NCI-H1105 (cell line): ENCODE results near the gene EHD3.

Experiments
- DNase-seq: peaks from one replicate; lab custom pipeline; 2025; lab: John Stamatoyannopoulos, UW

Gene EHD3

DNA sequence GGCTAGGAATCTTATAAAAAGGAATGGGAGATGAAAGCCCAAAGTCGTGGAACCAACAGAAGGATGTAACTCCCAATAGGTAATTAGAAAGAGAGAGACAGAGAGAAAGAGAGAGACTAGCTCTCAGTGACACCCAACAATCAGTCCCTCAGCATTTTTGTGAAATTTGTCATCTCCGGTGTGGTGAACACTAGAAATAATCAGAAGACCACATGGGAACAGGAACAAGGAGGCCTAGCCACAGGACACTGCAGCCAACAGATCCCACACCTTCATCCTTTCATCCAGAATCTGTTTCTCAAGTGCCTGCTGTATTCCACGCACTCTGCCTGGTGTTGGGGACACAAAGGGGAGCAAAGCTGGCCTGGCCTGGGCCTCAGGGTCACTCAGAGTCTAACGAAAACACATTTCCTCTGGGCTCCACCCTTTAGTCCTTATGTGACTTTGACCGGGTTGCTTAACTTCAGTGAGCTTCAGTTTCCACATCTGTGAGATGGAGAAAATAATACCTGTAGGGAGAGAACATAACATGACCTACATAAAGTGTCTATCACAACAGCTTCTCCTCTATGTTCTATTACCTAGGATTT lies 53.1 kb downstream of the EHD3 start:
- DNase-seq, result no peak

DNA sequence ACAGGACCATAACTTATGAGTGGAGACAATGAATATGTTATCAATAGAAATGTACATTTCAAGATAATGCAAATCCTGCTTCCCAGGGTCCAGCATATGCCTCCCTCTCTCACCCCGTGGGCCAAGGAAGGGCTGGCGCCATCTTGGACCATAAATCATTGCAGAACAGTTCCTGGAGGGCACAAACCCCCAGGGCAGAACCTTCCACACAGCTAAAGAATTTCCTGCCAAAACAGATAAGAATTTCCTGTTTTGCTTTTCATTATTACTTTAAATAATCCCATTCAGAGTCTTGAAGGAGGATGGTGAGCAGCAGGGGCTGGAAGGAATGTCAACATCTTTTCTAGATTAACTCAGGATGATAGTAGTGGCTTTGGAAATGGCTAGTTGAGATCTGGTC lies 53.7 kb downstream of the EHD3 start:
- DNase-seq, result no peak

DNA sequence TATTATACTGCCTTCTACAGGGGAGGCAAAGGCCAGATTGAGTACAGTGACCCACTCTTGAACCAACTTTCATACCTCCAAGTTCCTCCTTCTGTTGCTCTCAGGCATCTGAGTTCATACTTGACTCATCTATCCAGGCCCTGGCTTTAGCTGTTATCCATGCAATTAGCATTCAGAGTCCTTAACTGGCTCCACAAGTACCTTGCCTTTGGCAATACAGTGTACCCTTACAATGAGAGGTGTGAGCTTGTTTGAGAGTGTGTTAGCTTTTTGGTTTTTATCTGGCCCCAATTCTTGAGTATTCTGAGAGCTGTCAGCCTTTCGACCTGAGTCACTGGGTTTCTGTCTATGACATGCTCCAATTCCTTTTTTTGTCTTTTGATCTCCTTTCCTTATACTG lies 60.2 kb downstream of the EHD3 start:
- no peak for DNase-seq

DNA sequence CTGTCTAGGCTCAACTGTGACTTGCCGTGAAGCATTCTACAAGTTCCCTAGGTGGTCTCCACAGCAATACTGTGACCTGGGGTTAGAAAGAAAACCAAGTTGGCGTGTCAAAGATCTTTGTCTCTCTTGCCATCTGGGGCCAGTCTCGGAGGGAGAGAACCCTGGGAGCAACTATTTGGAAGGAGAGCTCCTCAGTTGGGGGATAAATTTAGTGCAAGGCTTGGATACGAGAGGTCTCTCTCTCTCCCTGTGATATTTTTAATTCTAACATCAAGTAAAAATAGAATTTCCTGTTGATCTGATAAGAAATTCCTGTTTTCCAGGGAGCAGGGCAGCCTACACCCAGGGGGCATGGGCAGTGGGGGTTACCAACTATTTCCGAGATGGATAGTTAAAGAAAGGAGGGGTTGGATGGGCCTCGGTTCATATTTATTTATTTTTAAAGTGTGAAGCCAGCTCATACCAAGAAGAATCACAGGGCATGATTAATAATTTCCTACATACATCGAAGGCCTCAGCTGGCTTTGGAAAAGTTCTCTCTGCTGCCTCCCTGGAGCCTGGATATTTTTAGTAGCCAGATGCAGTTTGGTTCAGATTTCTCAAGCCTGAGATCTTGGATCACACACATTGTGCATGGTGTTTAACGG lies 62.8 kb downstream of the EHD3 start:
- DNase-seq, result no peak

- DNase-seq, result no peak
Measured at GRCh38 chr2:31297751-31298150, 63.8 kb downstream of the EHD3 start.

DNA sequence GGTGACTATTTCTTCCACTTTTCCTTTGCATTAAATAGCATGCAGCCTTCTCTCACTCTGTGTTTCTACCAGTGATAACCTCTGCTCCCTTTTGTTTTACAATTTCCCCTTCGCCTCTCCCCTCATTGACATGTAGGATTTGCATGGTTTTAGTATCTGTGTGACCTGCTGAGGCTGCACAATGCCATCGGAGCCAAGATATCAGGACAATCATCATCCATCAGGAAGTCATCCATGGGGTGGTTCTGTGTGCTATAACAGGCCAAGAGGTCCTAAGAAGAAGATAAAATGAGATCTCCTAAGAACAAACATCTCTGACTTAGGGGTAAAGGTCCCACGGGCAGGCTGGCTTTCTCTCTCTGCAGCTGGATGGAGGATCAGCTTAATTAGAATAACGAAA lies 65.6 kb downstream of the EHD3 start:
- DNase-seq, result no peak

DNA sequence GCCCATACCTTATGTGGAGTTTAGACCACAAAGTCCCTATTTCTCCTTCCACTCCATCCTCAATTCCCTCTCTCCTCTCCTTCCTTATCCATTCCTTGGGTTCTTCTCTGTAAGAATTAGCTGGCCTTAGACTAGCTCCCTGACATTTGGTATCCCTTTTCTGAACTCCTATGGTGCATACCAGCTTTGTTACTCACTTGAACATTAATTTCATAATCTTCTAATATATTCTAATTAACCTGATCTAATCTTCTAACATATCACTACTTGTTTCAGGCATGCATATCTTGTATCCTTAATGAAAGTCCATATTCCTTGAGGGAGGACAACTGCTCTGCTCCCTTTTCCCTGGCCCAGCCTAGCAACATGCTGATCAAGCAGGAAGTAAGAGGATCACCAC lies 66.4 kb downstream of the EHD3 start:
- DNase-seq, result no peak

DNA sequence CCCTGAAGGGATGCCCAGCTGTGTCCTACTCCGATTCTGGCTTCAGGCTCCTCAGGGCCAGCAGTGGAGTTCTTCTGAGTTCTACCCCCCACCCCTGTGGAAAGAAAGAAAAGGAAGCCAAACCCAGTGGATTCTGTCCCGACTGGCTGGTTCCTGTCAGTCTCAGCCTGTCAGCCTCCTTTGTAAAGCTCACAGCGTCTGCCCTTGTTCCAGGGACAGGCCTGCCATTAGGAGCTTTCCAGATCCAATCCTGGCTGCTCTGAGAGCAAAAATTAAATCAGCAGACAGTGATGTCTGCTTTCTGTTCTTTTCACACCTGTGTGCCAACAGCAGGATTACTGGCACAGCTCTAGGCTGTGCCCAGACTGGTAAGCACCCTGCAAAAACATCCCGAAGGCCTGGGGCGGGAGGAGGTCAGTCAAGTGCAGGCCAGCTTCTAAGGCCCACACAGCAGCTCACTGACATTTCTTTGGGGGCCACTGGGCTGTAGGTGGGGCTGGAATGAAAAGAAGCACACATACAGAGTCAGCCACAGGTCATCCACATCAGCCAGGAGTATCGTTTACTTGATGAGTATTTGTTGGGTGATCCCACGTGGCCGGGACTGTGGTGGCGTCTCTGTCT lies 69.1 kb downstream of the EHD3 start:
- no peak for DNase-seq

- DNase-seq, result no peak
Measured at GRCh38 chr2:31304816-31305215, 70.9 kb downstream of the EHD3 start.

- DNase-seq, result no peak
Measured at GRCh38 chr2:31312898-31313297, 78.9 kb downstream of the EHD3 start.

- no peak for DNase-seq
Measured at GRCh38 chr2:31314761-31315160, 80.8 kb downstream of the EHD3 start.

DNA sequence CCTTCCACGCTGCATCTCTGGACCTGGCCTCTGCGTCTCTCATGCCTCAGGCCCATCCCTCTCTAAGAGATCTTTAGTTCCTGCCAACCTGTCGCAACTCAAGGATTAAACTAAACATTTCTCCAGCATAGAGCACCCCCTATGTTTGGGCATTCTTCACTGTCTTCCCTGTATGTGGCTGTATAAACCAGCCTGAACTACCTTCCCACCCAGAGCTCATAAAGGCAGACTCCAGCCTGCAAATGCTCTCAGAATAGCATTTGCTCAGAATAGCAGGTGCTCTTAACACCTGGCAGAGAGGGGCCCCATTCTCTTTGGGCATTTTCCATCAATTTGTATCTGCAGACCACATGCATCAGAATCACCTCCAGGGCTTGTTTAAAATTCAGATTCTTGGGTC lies 83.4 kb downstream of the EHD3 start:
- DNase-seq, result no peak

DNA sequence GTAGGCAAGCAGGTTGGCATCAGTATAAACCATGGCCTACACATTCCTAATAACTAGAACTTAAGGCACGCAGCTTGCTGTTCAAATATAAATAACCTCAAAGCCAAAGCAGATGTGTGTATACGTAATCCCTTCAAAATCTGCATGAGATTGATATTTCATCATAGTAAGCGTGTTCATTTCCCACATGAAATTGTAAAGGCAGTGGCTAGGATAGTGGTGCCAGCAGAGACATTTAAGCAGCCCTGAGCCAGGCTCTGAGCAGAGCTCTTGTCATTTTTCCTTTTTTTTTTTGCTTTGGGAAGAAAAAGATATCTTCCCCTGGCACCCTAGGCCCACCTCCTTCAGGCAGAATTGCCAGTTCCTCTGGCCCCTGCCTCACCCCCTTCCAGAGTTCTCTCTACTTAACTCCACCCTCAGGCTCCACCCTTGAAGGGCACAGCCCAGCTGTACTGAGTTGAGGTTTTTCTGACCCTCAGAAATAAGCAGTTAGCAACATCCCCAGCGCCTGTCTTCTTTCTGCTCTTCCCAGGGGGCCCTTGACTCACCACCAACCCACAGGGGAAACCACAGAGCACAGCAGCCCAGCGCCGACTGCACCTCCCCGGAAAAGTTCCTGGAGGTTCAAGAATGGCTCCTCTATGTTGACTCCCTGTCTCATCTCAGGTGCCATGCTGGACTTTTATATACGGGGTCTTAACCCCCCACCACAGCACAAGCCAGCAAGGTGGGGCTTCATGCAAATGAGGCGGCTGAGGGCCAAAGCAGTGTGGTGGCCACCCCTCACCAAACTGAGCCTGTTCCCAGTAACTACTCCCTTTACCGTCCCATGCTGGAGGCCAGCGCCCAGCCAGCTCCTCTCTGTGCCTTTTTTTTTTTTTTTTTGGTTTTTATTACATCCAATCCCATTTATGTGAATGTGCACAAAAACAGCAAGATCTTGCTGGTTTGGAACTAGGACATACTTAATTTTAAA lies 84.7 kb downstream of the EHD3 start:
- no peak for DNase-seq
